HG03457 (cell line): ENCODE measurements around the gene GRM7.

Source experiments
- ATAC-seq: cut with Tn5 transposase; IDR thresholded peaks from one replicate; pipeline ENCODE4 v1.9.1; 2021; ENCODE audit warnings: moderate number of reproducible peaks; ENCODE audit not compliant: unreplicated experiment

Gene GRM7

GRCh38 chr3:7469866-7470265 lies 609.0 kb downstream of the GRM7 start:
- ATAC-seq: no peak

DNA sequence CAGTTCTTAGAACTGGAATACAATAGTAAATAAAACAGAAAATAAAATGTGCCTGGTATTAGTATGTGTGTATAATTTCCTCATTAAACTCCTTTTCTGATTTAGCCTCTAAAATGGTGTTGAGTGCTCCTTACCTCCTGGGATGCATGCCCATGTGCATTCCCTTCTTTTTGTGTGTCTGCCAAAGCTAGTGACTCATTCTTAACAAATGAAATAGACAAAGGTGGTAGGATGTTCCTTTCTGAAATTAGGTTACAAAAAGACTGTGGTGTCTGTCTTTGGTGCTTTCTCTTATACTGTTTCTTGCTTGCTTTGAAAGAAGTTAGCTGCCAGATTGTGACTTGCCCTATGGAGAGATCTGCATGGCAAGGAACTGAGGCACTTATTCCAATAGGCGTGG lies 623.7 kb downstream of the GRM7 start:
- ATAC-seq: no peak

DNA sequence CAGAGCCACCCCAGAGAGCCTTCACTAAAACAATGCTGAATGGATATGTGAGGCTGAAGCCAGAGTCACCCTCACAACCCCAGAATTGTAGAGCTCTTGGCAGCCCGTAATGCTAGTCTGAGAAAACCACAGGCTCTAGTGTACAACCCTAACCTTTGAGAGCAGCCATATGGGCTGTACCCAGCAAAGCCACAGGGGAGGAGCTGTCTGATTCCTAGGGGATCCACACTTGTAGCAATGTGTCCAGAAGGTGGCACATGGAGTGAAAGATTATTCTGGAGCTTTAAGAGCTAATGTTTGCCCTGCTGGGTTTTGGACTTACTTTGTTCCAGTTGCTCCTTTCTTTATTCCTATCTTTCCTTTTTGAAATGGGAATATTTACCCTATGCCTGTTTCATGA lies 626.8 kb downstream of the GRM7 start:
- ATAC-seq: no peak

GRCh38 chr3:7489417-7489816 lies 628.5 kb downstream of the GRM7 start:
- no peak for ATAC-seq

DNA sequence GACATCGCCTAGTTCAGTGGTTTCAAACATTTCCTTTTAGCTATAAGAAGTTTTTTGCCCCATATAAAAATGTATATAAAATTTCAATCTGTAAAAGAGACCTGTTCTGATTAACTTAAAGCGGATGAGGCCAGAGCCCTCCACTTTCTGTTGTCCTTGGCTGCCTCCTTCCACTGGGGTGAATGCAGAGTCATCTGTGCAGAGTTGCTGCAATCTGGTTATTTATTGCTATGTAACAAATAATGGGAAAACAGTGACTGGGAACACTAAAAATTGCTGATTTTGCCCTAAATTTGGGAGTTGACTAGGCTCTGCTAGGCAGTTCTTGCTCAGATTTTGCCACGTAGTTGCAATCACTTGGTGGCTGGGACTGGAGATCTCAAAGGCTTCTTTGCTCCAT lies 637.8 kb downstream of the GRM7 start:
- no peak for ATAC-seq

DNA sequence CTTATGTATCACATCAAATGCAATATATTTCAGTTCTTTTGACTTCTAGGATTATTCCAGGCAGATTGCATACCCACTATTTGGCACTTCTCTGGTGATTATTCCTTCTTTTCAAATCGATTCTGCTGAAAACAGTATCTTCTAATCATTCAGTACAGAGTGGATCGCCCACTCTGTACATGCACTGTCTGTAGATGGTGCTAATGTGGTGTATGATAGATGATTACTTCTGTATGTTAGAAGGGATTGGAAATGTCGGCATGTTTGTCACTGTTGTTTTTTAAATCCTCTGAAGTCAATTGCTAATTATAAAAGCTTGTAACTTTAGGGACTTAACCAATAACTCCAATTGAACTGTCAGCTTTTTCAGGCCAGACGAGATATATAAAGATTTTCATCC lies 642.5 kb downstream of the GRM7 start:
- ATAC-seq: no peak

DNA sequence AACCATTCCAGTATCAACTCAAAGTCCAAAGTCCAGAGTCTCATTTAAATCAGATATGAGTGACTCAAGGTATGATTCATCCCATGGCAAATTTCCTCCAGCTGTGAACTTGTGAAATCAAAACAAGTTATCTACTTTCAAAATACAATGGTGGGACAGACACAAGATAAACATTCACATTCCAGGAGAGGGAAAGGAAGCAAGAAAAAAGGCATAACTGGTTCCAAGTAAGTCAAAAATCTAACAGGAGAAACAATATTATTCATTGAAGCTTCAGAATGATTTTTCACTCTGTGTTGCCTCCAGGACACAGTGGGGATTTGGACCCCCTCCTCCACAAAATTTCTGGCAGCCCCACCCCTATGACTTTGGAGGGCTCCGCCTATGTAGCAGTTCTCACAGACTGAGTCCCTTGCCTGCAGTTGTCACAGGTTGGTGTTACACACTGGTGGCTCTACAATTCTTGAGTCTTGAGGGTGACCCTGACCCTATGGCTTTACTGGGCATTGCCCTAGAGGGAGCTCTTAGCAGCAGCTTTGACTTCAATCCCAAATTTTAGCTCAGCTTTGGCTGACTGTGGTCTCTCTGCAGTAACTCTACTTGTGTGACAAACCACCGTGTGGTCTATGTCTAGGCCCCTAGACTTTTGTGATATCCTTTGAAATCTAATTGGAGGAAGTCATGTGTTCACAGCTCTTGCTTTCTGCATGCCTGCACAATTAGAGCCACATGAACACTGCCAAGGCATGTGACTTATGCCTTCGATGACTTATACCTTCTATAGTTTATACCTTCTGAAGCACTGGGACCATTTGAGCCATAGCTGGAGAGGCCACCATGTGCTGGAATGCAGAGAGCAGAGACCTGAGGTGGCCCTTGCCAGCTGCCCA lies 644.2 kb downstream of the GRM7 start:
- no peak for ATAC-seq

DNA sequence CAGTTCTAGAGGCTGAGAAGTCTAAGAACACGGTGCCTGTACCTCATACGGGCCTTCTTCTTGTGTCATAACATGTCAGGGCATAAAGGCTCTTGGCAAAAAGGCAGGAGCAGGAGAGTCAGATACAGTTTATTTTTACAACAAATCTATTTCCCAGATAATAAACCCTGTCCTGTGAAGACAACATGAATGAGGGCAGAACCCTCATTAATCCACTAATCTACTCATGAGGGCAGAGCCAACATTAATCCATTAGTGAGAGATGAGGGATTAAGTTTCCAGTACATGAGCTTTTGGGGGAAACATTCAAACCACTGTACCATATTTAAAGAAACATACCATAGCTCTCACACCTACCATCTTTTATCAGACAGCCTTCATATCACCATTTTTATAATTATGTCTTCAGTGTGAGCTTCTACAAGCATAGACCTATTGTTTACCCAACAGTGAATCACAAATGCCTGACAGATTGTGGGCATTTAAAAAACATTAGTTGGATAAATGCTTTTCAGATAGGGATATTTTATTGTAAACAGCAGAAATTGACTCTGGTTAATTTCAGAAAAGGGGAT lies 645.8 kb downstream of the GRM7 start:
- ATAC-seq: no peak

- ATAC-seq: no peak
These were observed 647.9 kb downstream of the GRM7 start for GRCh38 chr3:7508821-7509220.

DNA sequence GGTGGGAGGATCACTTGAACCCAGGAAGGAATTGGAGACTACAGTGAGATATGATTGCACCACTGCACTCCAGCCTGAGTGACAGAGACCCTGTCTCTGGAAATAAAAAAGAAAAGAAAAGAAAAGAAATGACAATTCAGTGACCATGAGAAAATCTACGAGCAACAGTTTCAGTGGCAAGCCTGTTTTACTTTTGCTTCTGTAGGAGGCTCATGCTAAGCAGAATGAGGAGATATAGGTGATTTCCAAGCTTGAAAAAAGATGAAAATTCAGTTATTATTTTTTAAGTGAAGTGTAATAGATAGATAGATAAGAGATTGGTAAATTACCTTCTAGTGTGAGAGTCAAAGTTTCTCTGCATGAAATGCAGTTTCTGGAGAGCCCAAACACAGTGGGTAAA lies 651.1 kb downstream of the GRM7 start:
- no peak for ATAC-seq

DNA sequence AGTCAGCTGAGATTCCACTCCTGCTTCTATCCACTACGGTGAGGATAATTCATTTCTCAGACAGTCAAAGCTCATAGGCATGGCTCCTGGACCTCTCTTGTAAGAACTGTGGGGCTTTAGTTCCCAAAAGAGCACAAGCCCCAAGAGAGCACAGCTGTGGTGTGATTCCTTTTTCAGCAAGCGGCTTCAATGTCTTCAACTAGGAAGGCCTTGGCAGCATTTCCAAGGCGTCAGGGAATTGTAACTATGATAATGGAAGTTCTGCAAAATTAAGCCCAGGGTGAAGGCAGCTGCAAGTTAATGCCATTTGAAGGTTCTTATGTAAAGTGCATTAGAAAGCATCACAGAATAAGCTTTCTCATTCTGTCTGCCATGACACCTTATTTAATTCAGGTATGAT lies 657.1 kb downstream of the GRM7 start:
- ATAC-seq: no peak

GRCh38 chr3:7518456-7518855 lies 657.5 kb downstream of the GRM7 start:
- ATAC-seq: no peak

DNA sequence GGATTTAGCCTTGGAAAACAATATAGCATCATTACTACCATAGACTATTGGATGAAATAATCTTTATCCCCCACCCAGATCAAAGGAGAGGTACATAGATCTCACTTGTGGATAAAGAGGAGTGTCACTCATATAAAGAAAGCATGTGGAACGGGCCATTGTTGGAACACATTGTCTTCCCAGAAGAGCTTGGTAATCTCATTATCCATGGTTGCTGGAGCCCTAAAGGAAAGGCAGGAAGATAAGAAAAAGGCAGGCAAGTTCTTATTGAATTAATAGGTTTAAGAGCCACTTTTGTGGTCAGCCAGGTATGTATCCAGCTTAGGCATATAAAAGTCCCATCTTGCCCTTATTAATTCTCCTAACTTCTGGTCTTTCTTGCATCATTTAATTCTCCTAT lies 659.1 kb downstream of the GRM7 start:
- ATAC-seq: no peak

DNA sequence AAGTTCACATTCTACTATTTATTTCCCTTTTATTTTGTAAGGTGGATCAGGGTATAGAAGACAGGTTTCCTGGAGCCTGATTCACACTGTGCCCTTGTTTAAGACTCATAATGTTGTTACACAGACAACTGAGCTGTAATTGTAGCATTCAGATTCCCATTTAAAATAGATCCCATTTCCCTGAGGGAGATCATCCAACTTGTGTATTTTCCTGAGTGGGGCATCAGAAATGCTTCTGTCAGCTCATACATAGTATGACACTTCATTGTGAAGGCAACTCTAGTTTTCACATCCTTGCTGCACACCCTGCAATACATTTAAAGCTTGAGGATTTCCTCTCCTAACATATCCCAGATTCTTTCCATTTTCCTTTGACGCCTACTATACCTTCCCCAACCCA lies 659.7 kb downstream of the GRM7 start:
- ATAC-seq: no peak

DNA sequence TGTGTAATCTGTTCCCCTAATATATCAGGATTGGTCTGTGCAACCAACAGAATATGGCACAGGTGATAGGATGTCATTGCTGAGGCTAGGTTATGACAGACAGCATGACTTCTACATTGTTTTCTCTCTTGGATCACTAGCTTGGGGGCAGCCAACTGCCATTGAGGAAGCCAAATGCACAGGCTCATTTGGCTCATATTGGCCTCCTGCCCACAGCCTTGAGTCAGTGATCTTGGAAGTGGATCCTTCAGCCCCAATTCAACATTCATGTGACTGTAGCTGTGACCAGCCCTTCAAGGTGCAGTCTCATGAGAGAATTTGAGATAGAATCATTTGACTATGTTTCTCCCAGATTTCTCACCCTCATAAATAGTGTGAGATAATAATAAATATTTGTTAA lies 675.6 kb downstream of the GRM7 start:
- no peak for ATAC-seq

DNA sequence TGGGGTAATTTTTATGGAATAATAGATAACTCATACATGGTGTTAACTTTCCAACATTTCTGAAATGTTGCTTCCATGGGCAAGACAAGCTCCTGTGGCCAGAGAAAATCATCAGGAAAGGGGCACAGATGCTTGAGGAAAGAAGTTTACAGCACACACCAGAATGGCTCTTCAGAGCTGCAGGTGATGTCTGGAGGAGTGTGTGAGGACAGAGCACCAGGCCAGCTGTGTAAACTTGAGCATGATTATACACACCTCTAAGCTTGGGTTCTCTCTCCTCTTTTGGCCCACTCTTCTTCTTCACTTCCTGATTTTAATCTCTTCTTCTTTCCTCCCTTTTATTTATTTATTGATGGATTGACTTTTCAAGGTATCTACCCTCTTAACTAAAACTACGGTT lies 676.0 kb downstream of the GRM7 start:
- no peak for ATAC-seq

DNA sequence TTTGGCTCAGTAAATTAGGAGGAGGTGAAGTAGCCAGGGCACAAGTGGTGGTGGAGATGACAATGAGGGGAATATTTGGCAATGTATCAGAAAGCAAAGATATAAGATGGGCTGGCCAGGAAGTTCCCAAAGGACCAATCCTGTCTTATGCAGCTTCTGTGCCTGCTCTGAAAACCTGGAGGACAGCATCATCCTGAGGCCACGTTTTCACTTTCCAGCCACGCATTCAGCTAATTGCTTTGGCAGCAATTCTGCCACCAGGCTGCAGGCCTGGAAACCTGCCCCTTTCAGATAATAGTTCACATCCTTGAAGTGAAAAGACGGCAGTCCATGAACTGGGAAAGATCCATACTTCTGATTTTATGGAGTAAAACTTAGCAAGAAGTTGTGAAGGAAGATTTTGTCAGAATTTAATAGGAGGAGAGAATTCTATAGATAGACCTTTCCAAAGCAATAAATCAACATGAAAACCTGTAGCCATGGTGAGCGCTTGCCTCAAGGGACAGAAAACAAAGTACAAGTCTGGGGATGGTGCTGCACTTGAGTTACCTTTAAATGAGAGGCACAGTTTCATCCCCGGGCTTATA lies 682.5 kb downstream of the GRM7 start:
- ATAC-seq: no peak

DNA sequence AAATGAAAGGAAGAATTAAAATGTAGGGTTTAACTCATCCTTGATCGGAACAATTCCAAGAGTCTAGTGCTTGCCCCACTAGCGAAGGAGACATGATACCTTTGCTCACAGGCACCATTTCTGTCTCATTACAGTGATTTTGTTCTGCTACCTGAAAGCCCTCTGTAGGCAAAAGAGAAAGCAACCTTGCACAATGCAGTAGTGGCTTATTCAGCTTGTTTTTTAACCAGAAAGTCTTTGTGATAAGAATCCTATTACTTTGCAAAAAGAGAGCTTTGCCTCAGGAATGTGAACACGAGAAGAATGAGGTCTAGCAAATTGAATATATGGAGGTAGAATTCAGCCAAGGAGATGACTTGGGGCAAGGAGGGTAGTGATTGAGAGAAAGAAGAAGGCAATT lies 684.4 kb downstream of the GRM7 start:
- ATAC-seq: no peak

- no peak for ATAC-seq
These were observed 685.3 kb downstream of the GRM7 start for GRCh38 chr3:7546253-7546652.

- ATAC-seq: no peak
These were observed 686.9 kb downstream of the GRM7 start for GRCh38 chr3:7547826-7548225.

- no peak for ATAC-seq
These were observed 702.0 kb downstream of the GRM7 start for GRCh38 chr3:7562892-7563291.

- ATAC-seq: no peak
These were observed 704.7 kb downstream of the GRM7 start for GRCh38 chr3:7565574-7565973.
